Ascending aorta (tissue), 2 donors: ENCODE data around the gene P2RY8. TPM values are rescaled to one million over a fixed set of nuclear protein-coding genes. Genes with fewer than 3 reads are reported as not detected.
A peak's percentile ranks its signal among the peaks of the same experiment; 100 is the strongest.

ENCODE experiments used
- DNase-seq, 2 donors: peaks; one replicate each; pipeline ENCODE4 v3.0.0-alpha.2; 2019; ENCODE audit warnings: low spot score in 2 of 2
- H3K27ac ChIP-seq, 2 donors: fragments of 200-600 bp; sonication (generic); one replicate each; pipeline ENCODE4 v1.5.1; 2016 to 2017; ENCODE audit warnings: mild to moderate bottlenecking in 1 of 2
- H3K27me3 ChIP-seq: fragments of 200-600 bp; sonication (generic); one replicate; pipeline ENCODE4 v1.5.1; 2017
- H3K36me3 ChIP-seq, 2 donors: fragments of 200-600 bp; sonication (generic); one replicate each; pipeline ENCODE4 v1.5.1; 2016
- H3K4me1 ChIP-seq, 2 donors: fragments of 200-600 bp; sonication (generic); one replicate each; pipeline ENCODE4 v1.5.1; 2016 to 2017; ENCODE audit warnings: mild to moderate bottlenecking in 1 of 2
- H3K4me3 ChIP-seq, 2 donors: fragments of 200-600 bp; sonication (generic); one replicate each; pipeline ENCODE4 v1.5.1; 2016 to 2017; ENCODE audit warnings: mild to moderate bottlenecking in 1 of 2
- H3K9me3 ChIP-seq, 2 donors: fragments of 200-600 bp; sonication (generic); one replicate each; pipeline ENCODE4 v1.5.1; 2016
- intact Hi-C: fragments of 100-400 bp; cut with DNase I; formaldehyde crosslinking; loops from one replicate; pipeline ENCODE4 v1.15.1; 2023
- total RNA-seq: library from RNA; depleted of rRNA; stranded (reverse); fragments of >200 nt; gene quantifications from one replicate; pipeline ENCODE4 v1.1.0, GENCODE V29; 2016
- TF ChIP-seq, protein P1 (sequence below), 3 experiments: fragments of 200-600 bp in 2 of 3; fragments of 450-650 bp in 1 of 3; sonication (generic) in 2 of 3; IDR thresholded peaks; one replicate each; pipeline ENCODE4 v1.5.1; 2016 to 2019; ENCODE audit warnings: antibody characterized with exemption in 3 of 3, mild to moderate bottlenecking in 1 of 3, moderate library complexity in 1 of 3

Gene P2RY8
- total RNA-seq, 1 donor from 2014 or later: 2.2 TPM

DNA sequence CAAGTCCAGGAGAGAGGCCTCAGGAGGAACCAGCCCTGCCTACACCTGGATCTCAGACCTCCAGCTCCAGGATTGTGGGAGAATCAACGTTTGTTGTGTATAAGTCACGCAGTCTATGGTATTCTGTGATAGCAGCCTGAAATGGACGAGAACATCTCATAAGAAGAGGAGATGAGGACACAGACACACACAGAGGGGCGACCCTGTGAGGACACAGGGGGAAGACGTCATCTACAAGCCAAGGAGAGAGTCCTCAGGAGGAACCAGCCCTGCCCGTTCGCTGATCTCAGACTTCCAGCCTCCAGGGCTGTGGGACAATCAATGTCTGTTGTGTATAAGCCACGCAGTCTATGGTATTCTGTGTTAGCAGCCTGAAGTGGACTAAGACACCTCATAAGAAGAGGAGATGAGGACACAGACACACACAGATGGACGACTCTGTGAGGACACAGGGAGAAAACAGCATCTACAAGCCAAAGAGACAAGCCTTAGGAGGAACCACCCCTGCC is 20.3 kb downstream of the P2RY8 start:
- H3K27me3 ChIP-seq: no peaks in the 10 kb centered on the region
- H3K4me3 ChIP-seq: no peak overlapping the region
- intact Hi-C loops: no loop called here
- no peaks in the 10 kb centered on the region for H3K4me1 ChIP-seq
- peaks cover 0 to 4% of the 10 kb centered on the region in 2 donors for H3K9me3 ChIP-seq
- H3K36me3 ChIP-seq: no peaks in the 10 kb centered on the region
- H3K27ac ChIP-seq: no peak overlapping the region
- peak in 1 of 2 donors; percentile 19 for DNase-seq
- TF ChIP-seq, protein P1, sequence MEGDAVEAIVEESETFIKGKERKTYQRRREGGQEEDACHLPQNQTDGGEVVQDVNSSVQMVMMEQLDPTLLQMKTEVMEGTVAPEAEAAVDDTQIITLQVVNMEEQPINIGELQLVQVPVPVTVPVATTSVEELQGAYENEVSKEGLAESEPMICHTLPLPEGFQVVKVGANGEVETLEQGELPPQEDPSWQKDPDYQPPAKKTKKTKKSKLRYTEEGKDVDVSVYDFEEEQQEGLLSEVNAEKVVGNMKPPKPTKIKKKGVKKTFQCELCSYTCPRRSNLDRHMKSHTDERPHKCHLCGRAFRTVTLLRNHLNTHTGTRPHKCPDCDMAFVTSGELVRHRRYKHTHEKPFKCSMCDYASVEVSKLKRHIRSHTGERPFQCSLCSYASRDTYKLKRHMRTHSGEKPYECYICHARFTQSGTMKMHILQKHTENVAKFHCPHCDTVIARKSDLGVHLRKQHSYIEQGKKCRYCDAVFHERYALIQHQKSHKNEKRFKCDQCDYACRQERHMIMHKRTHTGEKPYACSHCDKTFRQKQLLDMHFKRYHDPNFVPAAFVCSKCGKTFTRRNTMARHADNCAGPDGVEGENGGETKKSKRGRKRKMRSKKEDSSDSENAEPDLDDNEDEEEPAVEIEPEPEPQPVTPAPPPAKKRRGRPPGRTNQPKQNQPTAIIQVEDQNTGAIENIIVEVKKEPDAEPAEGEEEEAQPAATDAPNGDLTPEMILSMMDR (IDR thresholded peaks at IDR 0.05): no peak

- Histone ChIP-seq H3K36me3 (no peaks in the 10 kb centered on the region), H3K27me3 (no peaks in the 10 kb centered on the region), H3K9me3 (no peaks in the 10 kb centered on the region), H3K4me1 (no peaks in the 10 kb centered on the region), H3K4me3 (no peak overlapping the region), H3K27ac (no peak overlapping the region)
- intact Hi-C loops: no loop called here
- DNase-seq: peak in 1 of 2 donors; percentile 56
- TF ChIP-seq, protein P1 (IDR thresholded peaks at IDR 0.05): no peak
Observed at GRCh38 chrX:1511829-1512228, 25.2 kb downstream of the P2RY8 start.

DNA sequence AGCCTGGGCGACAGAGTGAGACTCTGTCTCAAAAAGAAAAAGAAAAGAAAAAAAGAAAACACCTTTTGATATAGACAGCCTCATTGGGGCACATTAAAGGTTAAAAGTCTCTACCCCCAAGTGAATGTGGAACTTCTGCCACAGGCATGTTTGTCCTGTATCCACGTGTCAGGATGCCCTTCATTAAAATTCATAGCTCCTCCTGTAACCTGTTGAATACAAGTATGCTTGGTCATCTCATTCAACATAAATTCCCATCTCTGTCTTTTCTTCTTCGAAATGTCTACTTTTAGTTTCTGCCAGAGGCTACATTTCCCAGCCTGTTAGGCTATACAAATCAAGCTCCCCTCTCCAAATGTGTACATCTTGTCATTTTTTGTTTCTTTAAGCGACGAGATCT is 25.8 kb downstream of the P2RY8 start:
- no peaks in the 10 kb centered on the region for H3K9me3 ChIP-seq
- no peaks in the 10 kb centered on the region for H3K4me1 ChIP-seq
- no peak overlapping the region for H3K4me3 ChIP-seq
- intact Hi-C loops: no loop called here
- TF ChIP-seq, protein P1 (IDR thresholded peaks at IDR 0.05): no peak
- H3K36me3 ChIP-seq: no peaks in the 10 kb centered on the region
- no peak overlapping the region for H3K27ac ChIP-seq
- H3K27me3 ChIP-seq: no peaks in the 10 kb centered on the region
- peak in 1 of 2 donors; percentile 0 for DNase-seq

- no peak overlapping the region for H3K4me3 ChIP-seq
- H3K27ac ChIP-seq: no peak overlapping the region
- H3K36me3 ChIP-seq: no peaks in the 10 kb centered on the region
- TF ChIP-seq, protein P1 (IDR thresholded peaks at IDR 0.05): no peak
- no peaks in the 10 kb centered on the region for H3K4me1 ChIP-seq
- intact Hi-C loops: no loop called here
- H3K9me3 ChIP-seq: no peaks in the 10 kb centered on the region
- DNase-seq: peak in 1 of 2 donors; percentile 58
- H3K27me3 ChIP-seq: no peaks in the 10 kb centered on the region
Observed at GRCh38 chrX:1507511-1508463, 29.2 kb downstream of the P2RY8 start.

DNA sequence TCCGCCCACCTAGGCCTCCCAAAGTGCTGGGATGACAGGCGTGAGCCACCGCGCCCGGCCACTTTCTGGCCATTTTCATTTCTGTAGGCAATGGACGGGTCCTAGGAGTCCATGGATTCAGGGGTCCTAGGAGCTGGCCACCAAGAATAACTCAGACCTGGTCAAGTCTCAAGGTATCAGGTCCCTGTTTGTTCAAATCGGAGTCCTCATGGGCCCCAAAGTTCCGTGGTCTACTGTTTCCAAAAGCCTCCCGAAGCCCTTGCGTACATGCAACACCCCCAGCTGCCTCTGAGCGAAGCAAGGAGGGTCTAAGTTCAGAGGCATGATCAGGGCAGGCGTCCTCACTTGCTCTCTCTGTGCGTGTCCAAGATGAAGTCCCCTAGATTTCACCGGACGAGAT is 30.1 kb downstream of the P2RY8 start:
- intact Hi-C loops: no loop called here
- no peaks in the 10 kb centered on the region for H3K4me1 ChIP-seq
- H3K27me3 ChIP-seq: no peaks in the 10 kb centered on the region
- H3K9me3 ChIP-seq: no peaks in the 10 kb centered on the region
- peak in 1 of 2 donors; percentile 48 for DNase-seq
- no peak overlapping the region for H3K27ac ChIP-seq
- no peaks in the 10 kb centered on the region for H3K36me3 ChIP-seq
- H3K4me3 ChIP-seq: no peak overlapping the region
- TF ChIP-seq, protein P1 (IDR thresholded peaks at IDR 0.05): no peak
